Stimulated activated naive CD4-positive, alpha-beta T cell treated with Interleukin-2 at 50 U/mL for 16 hours (primary cell): Measurements from ENCODE around the gene DRD4.

ENCODE experiments used
- DNase-seq: peaks from one replicate; lab custom pipeline; 2025; lab: John Stamatoyannopoulos, UW

DRD4 gene

GRCh38 chr11:623349-623869, 13.7 kb upstream of the DRD4 start:
- DNase-seq, result no peak

GRCh38 chr11:623999-624704, 12.9 kb upstream of the DRD4 start:
- no peak for DNase-seq

- DNase-seq, result no peak
Measured at GRCh38 chr11:624705-625635, 12.1 kb upstream of the DRD4 start, which contains the start of gene CDHR5. Gene CDHR5 (minus strand): TSS chr11:624955. CDS start chr11:624902, 53 bp downstream.

GRCh38 chr11:625636-626268, 11.3 kb upstream of the DRD4 start:
- DNase-seq, result no peak

GRCh38 chr11:626475-627307, 10.4 kb upstream of the DRD4 start, which contains the start of gene SCT:
Gene SCT (minus strand): TSS chr11:627181. CDS start chr11:627143, 38 bp downstream.
- DNase-seq, result no peak

- DNase-seq, result no peak
Measured at GRCh38 chr11:627308-627576, 9.8 kb upstream of the DRD4 start.

GRCh38 chr11:628056-628455, 9.0 kb upstream of the DRD4 start:
- no peak for DNase-seq

GRCh38 chr11:629237-629583, 7.9 kb upstream of the DRD4 start:
- no peak for DNase-seq

- DNase-seq, result no peak
Measured at GRCh38 chr11:630871-631270, 6.2 kb upstream of the DRD4 start.

- DNase-seq, result no peak
Measured at GRCh38 chr11:635945-636510, 1.0 kb upstream of the DRD4 start.

- DNase-seq, result no peak
Measured at GRCh38 chr11:637333-637592, 194 bp downstream of the DRD4 start.

GRCh38 chr11:637593-638521, 788 bp downstream of the DRD4 start:
- DNase-seq, result no peak

- no peak for DNase-seq
Measured at GRCh38 chr11:638631-639331, 1.7 kb downstream of the DRD4 start.

GRCh38 chr11:639332-639955, 2.4 kb downstream of the DRD4 start:
- DNase-seq, result no peak

- no peak for DNase-seq
Measured at GRCh38 chr11:640021-640706, 3.1 kb downstream of the DRD4 start.

- DNase-seq, result no peak
Measured at GRCh38 chr11:641806-642370, 4.8 kb downstream of the DRD4 start.

GRCh38 chr11:643366-643765, 6.3 kb downstream of the DRD4 start:
- no peak for DNase-seq
